Measurements from ENCODE around the gene DTHD1.

DNA sequence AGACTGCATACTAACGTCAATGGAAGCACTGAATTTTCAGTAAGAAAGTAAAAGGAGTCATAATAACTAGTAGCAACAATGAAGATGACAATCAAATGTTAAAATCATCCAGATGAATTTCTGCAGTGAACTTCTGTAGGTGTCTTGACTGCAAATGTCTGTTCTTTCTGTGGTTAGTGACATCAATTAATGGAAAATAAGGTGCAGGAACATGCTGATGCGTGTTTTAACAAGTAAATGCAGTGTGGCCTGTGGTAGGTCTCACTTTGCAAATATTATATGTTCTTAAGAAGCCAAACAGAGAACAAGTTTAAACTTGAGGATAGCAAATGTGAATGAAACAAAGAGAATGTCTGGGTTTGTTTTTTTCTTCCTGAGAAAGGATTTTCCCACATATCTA lies 2.6 kb upstream of the DTHD1 start:
- TF ChIP-seq EZH2 (IDR thresholded peaks at IDR 0.05; ENCODE audit: insufficient read depth, poor library complexity, severe bottlenecking) (no peak), EZH2phosphoT487 (IDR thresholded peaks at IDR 0.05; ENCODE audit: insufficient read depth, low read depth) (no peak)
